Neural cell (in vitro differentiated cells): ENCODE measurements around the gene RABGAP1L.

Experiments
- EP300 ChIP-seq: fragments of 450-650 bp; conservative IDR thresholded peaks from 2 replicates; pipeline ENCODE4 v1.6.1; 2014; ENCODE audit warnings: antibody characterized with exemption, mild to moderate bottlenecking, moderate library complexity; ENCODE audit not compliant: poor library complexity, severe bottlenecking
- EZH2 ChIP-seq: fragments of 200-600, 300-800 bp; shearing (Covaris generic), sonication (generic); IDR thresholded peaks from 2 replicates; pipeline ENCODE4 v1.6.1; 2014; ENCODE audit warnings: antibody characterized with exemption, low read length, borderline replicate concordance, mild to moderate bottlenecking; ENCODE audit not compliant: insufficient read depth, poor library complexity, severe bottlenecking
- POLR2AphosphoS5 ChIP-seq: IDR thresholded peaks from 2 replicates; pipeline ENCODE4 v1.6.1; 2012
- TAF1 ChIP-seq: IDR thresholded peaks from 2 replicates; pipeline ENCODE4 v1.6.1; 2012; ENCODE audit warnings: low read depth
- TF ChIP-seq, protein P1 (sequence below): fragments of 450-650 bp; IDR thresholded peaks from 2 replicates; pipeline ENCODE4 v1.5.1; 2014; ENCODE audit warnings: antibody characterized with exemption, mild to moderate bottlenecking, moderate library complexity; ENCODE audit not compliant: poor library complexity, severe bottlenecking
- TF ChIP-seq, protein P2 (sequence below): IDR thresholded peaks from 2 replicates; pipeline ENCODE4 v1.6.1; 2012; ENCODE audit warnings: borderline replicate concordance

DNA sequence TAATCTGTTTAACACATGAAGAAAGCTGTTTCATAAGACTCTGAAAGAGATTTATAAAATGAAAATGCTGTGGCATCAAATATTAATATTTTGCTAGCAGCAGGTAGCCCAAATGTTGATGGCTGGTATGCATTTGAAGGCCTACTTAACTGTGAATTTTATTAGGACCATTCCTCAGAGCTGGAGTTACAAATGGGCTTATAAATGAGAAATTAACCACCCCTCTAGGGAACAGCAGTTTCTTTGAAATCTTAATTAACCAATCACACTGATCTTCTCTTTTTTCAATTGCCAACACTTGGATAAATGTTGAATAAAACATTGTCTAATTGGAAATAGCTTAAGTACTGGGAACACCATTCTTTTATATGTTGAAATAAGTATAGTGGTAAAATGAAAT, 418.4 kb downstream of the RABGAP1L start:
- TF ChIP-seq, protein P1, sequence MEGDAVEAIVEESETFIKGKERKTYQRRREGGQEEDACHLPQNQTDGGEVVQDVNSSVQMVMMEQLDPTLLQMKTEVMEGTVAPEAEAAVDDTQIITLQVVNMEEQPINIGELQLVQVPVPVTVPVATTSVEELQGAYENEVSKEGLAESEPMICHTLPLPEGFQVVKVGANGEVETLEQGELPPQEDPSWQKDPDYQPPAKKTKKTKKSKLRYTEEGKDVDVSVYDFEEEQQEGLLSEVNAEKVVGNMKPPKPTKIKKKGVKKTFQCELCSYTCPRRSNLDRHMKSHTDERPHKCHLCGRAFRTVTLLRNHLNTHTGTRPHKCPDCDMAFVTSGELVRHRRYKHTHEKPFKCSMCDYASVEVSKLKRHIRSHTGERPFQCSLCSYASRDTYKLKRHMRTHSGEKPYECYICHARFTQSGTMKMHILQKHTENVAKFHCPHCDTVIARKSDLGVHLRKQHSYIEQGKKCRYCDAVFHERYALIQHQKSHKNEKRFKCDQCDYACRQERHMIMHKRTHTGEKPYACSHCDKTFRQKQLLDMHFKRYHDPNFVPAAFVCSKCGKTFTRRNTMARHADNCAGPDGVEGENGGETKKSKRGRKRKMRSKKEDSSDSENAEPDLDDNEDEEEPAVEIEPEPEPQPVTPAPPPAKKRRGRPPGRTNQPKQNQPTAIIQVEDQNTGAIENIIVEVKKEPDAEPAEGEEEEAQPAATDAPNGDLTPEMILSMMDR, result no peak
- no peak for TF ChIP-seq POLR2AphosphoS5
- no peak for TF ChIP-seq TAF1
- no peak for TF ChIP-seq EP300
- TF ChIP-seq, protein P2, sequence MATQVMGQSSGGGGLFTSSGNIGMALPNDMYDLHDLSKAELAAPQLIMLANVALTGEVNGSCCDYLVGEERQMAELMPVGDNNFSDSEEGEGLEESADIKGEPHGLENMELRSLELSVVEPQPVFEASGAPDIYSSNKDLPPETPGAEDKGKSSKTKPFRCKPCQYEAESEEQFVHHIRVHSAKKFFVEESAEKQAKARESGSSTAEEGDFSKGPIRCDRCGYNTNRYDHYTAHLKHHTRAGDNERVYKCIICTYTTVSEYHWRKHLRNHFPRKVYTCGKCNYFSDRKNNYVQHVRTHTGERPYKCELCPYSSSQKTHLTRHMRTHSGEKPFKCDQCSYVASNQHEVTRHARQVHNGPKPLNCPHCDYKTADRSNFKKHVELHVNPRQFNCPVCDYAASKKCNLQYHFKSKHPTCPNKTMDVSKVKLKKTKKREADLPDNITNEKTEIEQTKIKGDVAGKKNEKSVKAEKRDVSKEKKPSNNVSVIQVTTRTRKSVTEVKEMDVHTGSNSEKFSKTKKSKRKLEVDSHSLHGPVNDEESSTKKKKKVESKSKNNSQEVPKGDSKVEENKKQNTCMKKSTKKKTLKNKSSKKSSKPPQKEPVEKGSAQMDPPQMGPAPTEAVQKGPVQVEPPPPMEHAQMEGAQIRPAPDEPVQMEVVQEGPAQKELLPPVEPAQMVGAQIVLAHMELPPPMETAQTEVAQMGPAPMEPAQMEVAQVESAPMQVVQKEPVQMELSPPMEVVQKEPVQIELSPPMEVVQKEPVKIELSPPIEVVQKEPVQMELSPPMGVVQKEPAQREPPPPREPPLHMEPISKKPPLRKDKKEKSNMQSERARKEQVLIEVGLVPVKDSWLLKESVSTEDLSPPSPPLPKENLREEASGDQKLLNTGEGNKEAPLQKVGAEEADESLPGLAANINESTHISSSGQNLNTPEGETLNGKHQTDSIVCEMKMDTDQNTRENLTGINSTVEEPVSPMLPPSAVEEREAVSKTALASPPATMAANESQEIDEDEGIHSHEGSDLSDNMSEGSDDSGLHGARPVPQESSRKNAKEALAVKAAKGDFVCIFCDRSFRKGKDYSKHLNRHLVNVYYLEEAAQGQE, result no peak
- no peak for TF ChIP-seq EZH2
